ENCODE data around the gene RIMBP2. TPM values are rescaled to one million over a fixed set of nuclear protein-coding genes. Genes with fewer than 3 reads are reported as not detected.

Gene RIMBP2
- total RNA-seq, 1 donor from 2014 or later, result not detected

DNA sequence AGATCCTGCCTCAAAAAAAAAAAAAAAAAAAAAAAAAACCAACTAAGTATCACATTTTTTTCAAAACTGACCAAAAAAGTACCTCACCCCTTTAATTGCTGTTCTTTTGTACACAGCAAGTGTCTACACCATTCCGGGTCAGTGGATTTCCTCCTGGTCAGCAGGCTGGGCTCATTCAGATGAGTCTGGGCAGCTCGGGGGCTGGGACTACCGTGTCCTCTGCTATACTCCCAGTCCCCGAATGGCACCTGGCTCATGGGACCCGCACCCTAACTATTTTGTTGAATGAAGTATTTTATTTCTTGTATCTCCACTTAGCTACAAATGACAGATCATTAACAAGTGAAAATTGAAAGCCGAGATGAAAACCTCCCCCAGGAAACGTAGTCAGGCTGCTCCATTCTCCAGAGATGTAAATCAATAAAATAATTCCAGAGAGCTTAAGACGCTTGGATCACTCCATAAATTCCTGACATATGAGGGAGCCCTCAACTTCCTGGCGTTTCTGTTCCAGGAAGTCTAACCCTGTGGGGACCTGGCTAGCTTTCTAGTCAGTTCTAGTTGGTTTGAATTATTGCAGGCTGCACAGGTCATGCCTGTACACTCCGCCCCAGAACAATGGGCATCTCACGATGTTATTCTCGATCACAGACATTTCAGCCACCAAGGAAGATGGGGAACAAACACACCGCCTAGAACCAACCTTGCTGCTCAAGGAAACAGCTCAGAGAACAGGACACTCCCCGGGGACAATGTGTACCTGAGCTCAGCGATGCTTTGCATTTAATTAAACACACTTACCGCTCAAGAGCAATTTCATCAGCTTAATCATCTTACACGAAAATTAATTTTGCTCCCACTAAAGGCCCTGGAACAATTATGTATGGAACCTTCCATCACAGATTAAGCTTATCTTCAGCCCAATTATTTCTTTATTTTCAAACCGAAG lies 76.3 kb downstream of the RIMBP2 start:
- no peak for DNase-seq (ENCODE audit: extremely low read depth, low read depth, low spot score)

DNA sequence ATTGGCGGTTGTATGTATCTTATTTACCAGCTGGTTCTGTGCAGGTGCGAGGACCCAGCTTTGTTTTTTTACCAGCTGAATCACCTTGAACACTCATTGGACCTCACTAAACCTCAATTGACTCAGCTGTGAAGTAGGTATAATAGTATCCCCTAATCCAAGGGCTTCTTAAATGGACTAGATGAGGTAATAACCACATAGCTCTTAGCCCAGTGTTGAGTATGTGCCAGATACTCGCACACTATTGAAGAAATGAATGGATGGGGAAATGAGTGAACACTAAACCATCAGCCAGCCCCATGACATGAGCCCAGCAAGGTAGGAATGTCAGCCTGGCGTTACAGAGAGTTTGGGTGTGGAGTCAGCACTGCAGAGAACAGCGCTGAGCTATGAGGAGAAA lies 79.7 kb downstream of the RIMBP2 start:
- no peak for DNase-seq (ENCODE audit: extremely low read depth, low read depth, low spot score)

DNA sequence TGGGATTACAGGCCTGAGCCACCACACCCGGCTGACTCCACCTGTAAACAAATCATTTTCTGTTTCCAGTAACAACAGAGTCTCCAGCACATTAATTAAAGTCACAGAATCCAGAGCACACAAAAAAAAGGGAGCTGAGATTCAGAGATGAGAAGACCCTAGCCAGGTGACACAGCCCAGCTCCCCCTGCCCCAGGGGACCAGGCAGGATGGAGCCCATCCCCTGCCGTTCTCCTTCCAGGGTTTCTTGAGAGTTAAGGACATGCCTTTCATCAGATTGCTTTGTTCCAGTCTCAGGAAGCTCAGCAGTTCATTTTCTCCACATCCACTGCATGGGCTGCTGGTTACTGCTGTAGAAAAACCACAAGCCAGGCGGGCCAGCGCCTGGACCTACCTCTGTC lies 81.2 kb downstream of the RIMBP2 start:
- DNase-seq (ENCODE audit: extremely low read depth, low read depth, low spot score), result no peak

DNA sequence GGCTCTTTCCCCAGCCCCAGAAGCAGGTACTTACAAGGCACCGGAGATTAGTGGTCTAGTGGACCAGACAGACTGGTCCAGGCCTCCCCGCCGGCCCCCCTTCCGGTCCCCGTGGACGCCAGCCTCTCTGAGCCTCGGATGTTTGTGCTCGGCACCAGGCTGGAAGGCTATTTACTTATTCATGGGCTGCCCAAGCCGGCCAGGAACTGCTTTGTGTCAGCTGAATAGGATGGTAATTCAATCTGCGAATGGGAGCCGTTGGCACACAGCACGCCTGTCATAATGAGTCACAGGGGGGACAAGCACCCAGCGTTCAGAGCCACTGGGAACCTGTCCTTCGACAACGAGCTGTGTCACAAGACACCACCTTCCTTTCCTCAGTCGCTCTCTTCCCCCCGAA lies 82.3 kb downstream of the RIMBP2 start:
- no peak for DNase-seq (ENCODE audit: extremely low read depth, low read depth, low spot score)

DNA sequence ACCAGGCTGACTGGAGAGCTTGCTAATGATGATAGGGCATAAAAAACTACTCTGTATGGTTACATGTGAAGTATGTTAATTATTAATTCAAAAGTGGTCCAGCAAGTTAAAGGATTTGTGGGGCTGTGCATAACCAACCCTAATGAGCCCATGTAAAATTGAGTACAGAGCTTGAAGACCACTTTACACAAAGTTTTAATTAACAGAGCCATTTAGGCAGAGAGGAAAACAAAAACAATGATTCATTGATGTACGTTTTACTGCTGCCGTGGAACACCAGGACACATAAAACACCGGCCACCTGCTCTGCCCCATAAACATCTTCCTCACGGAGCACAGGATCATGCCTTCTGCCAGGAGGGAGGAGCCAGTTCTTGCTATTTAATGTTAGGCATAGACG lies 83.5 kb downstream of the RIMBP2 start:
- DNase-seq (ENCODE audit: extremely low read depth, low read depth, low spot score), result no peak

DNA sequence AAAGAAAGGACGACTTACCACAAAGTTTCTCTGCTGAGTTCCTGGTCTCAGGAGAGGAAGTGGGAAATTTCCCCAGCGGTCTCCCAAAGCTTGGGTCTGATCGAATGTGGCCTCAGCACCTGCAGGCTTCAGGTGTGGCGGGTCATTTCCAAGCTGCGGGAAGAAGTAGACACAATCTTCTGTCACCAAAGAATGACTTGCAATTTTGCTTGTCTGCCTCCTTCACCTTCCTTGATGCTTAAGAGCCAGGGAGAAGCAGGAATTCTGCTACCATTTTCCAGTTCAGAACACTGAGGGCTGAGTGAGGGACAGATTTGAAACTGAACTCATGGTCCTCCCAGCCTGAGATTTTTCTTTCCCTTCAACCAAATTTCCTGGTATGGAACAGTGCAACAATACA lies 87.8 kb downstream of the RIMBP2 start:
- DNase-seq (ENCODE audit: extremely low read depth, low read depth, low spot score), result no peak

DNA sequence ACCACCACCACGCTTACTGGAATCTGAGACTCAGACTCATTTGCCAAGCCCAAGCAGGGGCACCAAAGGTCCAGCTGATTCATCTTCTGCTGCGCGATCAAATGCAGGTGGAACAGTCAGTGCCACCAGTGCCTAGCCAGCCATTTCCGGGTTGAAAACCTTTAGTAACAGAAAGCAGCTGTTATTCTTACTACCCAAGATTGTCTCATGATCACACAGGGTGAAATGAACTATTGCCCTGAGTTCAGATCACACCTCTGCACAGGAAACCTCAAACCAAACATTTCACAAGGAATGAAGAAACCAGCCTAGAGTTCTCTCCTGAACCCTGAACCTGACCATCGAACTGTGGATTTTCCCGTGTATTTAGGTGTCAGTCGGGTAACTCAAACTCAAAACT lies 88.9 kb downstream of the RIMBP2 start:
- DNase-seq (ENCODE audit: extremely low read depth, low read depth, low spot score), result no peak

DNA sequence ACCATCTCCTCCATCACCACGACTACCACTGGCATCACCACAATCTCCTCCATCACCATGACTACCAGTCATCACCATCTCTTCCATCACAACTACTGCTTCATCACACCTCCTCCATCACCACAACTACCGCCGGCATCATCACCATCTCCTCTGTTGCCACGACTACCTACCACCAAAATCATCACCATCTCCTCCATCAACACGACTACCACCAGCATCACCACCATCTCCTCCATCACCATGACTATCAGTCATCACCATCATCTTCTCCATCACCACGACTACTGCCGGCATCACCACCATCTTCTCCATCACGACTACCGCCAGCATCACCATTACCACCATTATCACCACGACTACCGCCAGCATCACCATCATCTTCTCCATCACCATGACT lies 89.5 kb downstream of the RIMBP2 start:
- DNase-seq (ENCODE audit: extremely low read depth, low read depth, low spot score), result no peak

DNA sequence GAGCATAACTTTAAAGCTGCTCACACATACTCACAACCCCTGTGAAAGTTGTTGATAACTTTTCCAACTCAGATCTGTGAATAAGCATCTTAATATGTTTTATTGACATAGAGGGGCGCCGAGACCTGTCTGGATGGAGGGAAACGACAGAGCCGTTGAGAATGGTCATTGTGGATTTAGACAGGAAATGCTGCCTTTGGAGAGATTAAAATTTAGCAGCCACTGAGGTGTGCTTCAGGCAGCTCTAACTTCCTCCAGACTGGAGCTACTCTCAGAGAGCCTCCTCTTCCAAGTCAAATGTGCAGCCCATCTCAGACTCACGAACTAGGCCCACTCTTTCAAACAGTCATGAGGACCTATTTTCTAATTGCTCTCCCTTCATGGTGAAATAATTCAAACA lies 90.9 kb downstream of the RIMBP2 start:
- no peak for DNase-seq (ENCODE audit: extremely low read depth, low read depth, low spot score)

DNA sequence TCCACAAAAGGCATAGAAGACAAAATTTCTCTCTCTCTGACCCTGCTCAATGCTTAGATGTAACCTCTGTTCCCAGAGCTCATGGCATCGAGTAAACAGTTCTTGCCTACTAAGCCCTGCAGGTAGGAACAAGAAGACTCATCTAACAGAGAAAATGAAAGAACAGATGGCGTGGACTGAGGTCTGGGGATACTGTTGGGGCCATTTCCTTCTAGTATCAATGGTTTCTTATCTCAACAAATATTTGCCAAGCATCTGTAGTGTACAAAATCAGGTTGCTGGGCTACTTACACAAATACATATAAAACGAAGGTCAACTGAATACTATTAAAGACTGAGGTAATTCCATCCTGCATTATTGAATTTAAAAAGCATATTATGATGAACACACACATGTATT lies 93.3 kb downstream of the RIMBP2 start:
- DNase-seq (ENCODE audit: extremely low read depth, low read depth, low spot score), result no peak

DNA sequence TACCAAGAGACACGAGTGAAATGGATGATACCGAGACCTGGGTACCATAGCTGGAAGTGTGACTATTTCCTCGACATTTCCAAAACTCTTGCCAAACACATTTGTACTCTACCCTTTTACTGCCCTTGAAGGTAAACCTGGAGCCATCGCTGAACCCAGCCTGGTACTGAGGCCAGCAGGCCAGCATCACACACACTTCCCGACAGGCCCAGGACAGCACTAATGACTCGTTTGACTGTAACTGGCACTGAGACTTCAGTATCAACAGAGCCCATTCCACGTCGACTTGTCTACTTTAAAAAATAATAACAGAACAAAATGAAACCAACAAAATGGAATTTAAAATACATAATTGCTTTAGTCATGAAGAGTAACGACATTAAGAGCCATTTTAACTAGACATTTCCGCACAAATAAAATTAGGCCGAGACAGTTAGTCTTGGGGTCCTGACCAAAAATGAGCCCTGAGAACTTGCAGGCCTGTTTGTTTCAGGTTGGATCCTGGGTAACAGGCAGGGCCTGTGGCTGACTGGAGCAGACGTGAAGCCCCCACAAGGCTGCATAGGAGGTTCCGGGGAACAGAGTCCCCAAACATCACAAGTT lies 94.3 kb downstream of the RIMBP2 start:
- no peak for DNase-seq (ENCODE audit: extremely low read depth, low read depth, low spot score)

DNA sequence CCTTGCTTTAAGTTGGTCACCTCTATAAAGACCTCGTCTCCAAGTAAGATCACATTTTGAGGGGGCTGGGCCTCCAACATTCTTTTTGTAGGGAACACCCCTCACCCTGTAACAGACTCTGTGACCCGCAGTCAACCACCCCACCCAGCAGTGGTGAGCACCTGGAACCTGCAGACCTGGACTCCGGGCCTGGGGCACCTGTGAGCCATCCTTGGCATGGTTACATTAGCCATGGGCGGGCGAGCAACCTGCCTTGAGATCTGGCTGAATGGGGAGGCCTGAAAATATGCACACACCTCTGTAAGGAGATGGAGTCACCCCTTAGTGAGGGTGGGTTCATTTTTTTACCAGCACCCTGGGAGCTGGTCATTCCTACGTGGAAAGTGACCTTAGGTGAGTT lies 95.3 kb downstream of the RIMBP2 start:
- no peak for DNase-seq (ENCODE audit: extremely low read depth, low read depth, low spot score)

DNA sequence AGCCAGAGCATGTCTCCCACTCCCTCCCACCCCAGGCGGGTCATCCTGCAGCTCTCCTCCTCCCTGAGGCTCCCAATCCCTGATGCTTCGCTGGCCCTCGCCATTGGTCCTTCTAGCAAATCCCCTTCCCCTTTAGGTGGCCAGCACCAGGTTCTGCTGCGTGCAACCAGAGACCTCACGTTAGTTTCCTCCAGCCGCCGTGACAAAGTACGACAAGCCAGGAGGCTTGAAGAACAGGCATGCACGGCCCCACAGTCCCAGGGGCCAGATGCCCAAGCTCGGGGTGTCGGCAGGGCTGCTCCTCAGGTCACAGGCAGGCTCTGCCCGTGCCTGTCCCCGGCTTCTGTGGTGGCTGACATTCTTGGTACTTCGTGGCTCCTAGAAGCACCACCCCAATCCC lies 95.8 kb downstream of the RIMBP2 start:
- no peak for DNase-seq (ENCODE audit: extremely low read depth, low read depth, low spot score)

DNA sequence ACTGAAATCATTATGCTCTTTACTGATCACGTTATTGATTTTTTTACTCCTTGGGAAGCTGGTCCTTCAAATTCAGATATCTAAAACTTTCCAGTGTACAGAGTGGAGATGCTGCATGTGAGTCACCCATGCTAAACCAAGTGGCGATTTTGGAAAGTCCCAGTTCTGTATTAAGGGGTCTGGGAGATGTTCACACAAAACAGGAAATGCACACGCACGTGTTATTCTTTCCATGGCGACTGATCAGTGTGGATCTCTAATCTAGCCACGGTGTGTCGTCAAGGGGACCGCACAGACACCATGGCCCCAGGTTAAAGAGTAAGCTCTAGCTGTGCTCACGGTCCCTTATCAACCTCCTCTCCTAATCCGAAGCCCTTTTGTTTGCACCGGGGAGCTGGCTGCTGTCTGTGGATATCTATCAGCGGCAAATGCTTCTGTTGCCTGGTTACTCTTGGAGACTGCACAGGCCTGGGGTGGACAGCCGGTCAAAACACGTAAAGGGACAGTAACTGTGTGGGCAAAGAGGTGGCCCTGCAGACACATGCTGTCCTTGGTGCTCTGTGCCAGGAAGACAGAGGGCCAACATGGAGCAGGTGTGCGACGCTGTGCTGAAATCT lies 96.6 kb downstream of the RIMBP2 start:
- DNase-seq (ENCODE audit: extremely low read depth, low read depth, low spot score), result no peak

DNA sequence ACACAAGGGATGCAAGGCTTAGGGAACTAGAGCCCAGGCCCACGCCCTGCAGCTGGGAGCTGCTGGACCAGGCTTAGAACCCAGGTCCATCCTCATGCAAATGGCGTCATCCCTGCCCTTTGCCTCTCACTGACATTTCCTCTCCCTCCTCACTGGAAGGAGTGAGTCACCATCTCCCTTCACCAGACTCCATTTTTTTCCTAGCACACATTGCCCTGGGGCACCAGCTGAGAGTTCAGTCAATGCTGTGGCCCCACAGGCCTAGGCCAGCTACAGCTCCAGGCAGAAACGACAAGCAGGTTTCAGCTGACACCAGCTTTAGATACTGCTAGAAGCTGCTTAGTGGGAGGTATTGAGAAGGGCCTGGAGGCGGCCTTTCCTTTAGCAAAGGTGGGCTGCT lies 98.9 kb downstream of the RIMBP2 start:
- no peak for DNase-seq (ENCODE audit: extremely low read depth, low read depth, low spot score)

DNA sequence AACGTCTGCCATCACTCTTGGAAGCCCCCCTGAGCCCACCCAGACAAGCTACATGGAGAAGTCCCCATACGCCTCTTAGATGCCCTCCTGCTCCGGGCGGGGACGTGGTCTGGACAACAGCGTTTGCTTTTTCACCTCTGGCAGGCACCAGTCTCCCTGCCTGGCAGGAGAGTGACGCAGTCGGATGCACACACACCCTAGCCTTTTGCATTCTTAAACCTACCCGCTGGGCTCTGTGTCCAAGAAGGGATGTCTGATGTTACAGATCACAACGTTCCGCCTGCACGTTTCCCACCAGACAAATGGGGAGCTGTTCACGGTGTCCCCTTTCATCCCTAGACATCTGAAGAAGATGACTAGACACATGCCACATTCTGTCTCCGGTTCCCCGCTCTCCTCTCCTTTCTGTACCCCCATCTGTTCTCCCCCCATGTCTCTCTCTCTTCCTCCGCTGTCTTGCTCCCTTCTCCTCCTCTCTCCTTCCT lies 100.2 kb downstream of the RIMBP2 start:
- no peak for DNase-seq (ENCODE audit: extremely low read depth, low read depth, low spot score)

DNA sequence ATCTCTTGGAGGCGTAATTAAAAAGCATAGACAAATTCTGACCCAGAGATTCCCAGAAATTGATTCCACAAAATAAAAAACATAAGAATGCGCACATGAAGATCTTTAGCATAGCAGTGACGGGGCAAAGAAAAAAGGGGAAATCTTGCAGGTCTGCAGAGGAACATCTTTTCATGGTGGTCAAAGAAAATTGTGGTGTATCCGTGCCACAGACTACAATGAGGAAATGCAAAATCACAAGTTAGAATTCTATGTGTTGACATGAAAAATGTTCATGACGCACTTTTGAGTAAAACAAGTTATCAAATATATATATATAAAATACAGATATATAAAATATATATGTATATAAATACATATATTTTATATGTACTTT lies 101.6 kb downstream of the RIMBP2 start:
- DNase-seq (ENCODE audit: extremely low read depth, low read depth, low spot score), result no peak

DNA sequence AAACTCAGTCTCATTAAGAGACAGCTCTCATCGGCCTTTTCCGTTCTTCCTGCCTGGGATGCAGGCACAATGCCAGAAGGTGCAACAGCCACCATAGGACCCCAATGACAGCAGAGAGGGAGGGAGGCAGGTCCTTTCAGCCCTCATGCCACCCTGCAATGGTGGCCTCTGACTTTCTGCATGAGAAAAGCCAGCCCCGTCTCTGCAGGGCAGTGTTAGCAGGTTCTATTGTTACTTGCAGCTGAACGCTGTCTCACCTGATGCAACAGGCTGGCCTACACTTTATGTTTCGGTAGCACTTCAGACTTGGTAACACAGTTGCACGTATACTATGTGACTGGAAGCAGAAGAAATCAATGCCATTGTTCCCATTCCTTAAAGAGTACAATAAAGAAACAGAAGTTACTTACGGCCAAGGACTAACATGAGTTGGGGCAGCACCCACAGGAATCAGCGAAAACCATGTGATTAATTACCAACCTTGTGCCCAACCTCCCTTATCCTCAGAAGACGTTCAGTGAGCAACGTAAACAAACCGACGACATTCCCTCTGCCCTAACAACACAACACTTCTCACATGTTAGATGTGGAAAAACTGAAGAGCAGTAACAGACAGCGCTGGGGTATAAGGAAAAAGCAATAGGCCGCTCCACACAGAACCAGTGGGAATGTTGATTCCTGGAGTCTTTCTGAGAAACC lies 102.1 kb downstream of the RIMBP2 start:
- DNase-seq (ENCODE audit: extremely low read depth, low read depth, low spot score), result no peak

DNA sequence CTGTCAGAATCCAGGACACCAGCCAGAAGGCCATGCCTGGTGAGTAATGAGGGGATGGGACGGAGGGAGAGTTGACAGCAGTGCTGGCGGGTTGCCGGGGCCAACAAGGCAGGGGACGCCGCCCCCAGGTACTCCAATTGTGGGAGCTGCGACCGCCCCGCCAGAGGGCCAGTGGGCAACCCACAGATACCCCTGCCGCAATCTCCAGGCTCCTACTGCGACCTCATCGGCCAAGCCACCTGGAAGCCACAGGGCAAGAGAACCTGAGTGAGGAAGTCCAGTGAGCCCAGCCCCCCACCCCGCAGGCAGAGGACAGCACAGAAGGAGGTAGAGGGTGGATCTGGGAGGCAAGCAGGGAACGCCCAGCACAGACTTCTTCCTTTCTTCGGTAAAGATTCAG lies 103.0 kb downstream of the RIMBP2 start:
- DNase-seq (ENCODE audit: extremely low read depth, low read depth, low spot score), result no peak

DNA sequence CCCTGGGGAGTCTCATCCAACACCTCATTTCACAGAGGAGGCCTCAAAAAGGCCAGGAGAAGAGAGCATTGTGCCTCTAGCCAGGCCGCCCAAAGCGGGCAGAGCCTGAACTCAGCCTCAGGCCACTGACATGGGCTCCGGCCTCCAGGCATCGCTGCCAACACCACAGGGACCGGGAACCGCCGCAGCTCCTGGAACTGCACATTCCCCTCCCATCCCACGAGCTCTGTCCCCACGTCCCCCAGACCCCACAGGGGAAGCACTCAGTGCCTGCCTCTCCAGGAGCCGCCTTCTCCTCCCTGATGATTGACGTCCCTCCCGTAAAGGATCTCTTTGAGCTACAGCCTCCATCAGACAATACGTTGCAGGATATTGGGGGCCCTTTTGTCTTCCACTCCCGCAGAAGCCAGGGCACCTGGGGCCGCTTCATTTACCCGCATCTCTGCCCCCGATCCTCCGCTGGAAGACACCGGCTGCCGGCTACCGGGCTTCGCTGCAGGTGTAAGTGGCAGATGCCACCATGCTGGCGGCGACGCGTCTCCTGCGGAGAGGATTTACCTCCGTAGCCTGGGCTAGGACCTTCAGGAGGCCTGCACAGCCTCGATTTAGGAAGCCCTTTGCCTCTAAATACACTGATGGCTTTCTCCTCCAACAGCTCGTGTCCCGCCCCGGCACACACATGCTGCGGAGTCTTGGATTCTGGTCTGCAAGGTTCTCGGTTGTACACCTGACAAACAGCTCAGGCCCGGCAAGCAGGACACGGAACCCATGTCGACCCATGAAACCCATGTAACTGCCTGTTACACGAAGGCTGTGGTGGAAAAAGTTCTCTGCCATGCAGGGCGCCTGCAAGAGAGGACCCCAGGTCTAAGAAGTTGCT lies 104.8 kb downstream of the RIMBP2 start:
- DNase-seq (ENCODE audit: extremely low read depth, low read depth, low spot score), result no peak

All from glomerular endothelial cell (primary cell).